Measurements from ENCODE around the gene HMCN2. TPM values are rescaled to one million over a fixed set of nuclear protein-coding genes. Genes with fewer than 3 reads are reported as not detected.

HMCN2 gene
- total and polyA plus RNA-seq, 8 donors = 0.41 to 5.3 (median 0.76) TPM

DNA sequence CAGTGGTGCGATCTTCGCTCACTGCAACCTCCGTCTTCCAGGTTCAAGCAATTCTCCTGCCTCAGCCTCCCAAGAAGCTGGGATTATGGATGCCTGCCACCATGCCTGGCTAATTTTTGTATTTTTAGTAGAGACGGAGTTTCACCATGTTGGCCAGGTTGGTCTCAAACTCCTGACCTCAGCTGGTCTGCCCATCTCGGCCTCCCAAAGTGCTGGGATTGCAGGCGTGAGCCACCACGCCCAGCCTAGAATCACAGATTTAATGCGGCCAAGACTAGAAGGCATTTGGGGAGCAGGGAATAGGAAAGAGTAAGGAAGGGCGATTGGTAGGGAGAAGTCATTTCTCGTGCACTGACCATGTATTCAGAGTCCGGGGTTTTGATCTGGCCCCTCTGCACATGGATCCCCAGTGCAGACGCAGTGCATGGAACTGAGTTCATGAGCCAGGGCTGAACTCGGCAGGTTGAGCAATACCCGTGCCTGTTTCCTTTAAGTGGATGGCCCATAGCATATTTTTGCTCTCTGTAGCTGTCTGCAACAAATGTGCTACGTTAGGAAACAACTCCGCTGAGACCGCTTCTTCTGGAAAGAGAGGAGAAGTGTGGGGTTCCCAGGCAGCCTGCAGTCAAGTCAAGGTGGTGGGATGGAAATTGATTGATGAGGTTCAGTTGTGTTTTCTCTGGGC lies 3.4 kb upstream of the HMCN2 start:
- FAIRE-seq (no peak), DNase-seq (no peak), ATAC-seq (no peak)
- Histone ChIP-seq H3K27ac (no peak overlapping the region), H3K4me1 (peaks cover 0 to 6% (median 0%) of the 10 kb centered on the region in 3 donors), H3K9me3 (no peaks in the 10 kb centered on the region), H3K36me3 (no peaks in the 10 kb centered on the region), H3K27me3 (peaks cover 0 to 3% (median 0%) of the 10 kb centered on the region in 4 donors), H3K4me3 (no peak overlapping the region)
- 71 to 80% methylated on average over 17 of the region's 17 CpGs for WGBS, 2 donors
- intact Hi-C loops (cut with DNase I) = no loop called here
- TF ChIP-seq, protein P1, sequence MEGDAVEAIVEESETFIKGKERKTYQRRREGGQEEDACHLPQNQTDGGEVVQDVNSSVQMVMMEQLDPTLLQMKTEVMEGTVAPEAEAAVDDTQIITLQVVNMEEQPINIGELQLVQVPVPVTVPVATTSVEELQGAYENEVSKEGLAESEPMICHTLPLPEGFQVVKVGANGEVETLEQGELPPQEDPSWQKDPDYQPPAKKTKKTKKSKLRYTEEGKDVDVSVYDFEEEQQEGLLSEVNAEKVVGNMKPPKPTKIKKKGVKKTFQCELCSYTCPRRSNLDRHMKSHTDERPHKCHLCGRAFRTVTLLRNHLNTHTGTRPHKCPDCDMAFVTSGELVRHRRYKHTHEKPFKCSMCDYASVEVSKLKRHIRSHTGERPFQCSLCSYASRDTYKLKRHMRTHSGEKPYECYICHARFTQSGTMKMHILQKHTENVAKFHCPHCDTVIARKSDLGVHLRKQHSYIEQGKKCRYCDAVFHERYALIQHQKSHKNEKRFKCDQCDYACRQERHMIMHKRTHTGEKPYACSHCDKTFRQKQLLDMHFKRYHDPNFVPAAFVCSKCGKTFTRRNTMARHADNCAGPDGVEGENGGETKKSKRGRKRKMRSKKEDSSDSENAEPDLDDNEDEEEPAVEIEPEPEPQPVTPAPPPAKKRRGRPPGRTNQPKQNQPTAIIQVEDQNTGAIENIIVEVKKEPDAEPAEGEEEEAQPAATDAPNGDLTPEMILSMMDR (IDR thresholded peaks at IDR 0.05) = no peak

DNA sequence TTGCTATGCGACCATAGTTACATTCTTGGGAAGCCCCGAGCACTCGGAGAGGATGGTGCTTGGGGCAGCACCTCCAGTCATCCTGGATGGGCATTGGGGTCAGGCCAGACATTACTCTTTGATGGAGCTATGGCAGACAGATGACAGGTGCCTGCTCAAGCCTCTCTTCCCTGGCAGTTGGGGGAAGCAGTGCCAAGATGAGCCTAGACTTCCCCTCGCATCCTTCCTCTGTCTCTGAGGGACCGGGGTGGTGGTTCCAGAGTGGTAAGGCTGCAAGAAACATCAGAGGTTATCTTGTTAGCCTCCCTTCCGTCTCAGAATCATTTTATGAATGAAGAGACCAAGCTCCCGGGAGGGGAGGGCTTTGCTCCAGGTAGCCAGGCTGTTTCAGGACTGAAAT lies 2.8 kb upstream of the HMCN2 start:
- ATAC-seq = no peak
- FAIRE-seq = no peak
- Histone ChIP-seq H3K27ac (no peak overlapping the region), H3K36me3 (no peaks in the 10 kb centered on the region), H3K27me3 (peaks cover 0 to 3% (median 0%) of the 10 kb centered on the region in 4 donors), H3K4me1 (peaks cover 0 to 6% (median 0%) of the 10 kb centered on the region in 3 donors), H3K9me3 (no peaks in the 10 kb centered on the region), H3K4me3 (no peak overlapping the region)
- DNase-seq = no peak
- TF ChIP-seq, protein P1 (IDR thresholded peaks at IDR 0.05) = no peak
- intact Hi-C loops (cut with DNase I) = no loop called here
- whole genome bisulfite sequencing, 2 donors = 68 to 69% methylated on average over 7 of the region's 7 CpGs

GRCh38 chr9:130263601-130264413 lies 1.8 kb upstream of the HMCN2 start:
- 50 to 53% methylated on average over 10 of the region's 10 CpGs for WGBS, 2 donors
- H3K4me1 ChIP-seq = peaks cover 0 to 6% (median 0%) of the 10 kb centered on the region in 3 donors
- no peak for FAIRE-seq
- no peaks in the 10 kb centered on the region for H3K36me3 ChIP-seq
- peaks cover 0 to 3% (median 0%) of the 10 kb centered on the region in 4 donors for H3K27me3 ChIP-seq
- no peak for ATAC-seq
- no peak overlapping the region for H3K27ac ChIP-seq
- TF ChIP-seq, protein P1 (IDR thresholded peaks at IDR 0.05) = no peak
- no peaks in the 10 kb centered on the region for H3K9me3 ChIP-seq
- intact Hi-C loops (cut with DNase I) = no loop called here
- DNase-seq = no peak
- no peak overlapping the region for H3K4me3 ChIP-seq

DNA sequence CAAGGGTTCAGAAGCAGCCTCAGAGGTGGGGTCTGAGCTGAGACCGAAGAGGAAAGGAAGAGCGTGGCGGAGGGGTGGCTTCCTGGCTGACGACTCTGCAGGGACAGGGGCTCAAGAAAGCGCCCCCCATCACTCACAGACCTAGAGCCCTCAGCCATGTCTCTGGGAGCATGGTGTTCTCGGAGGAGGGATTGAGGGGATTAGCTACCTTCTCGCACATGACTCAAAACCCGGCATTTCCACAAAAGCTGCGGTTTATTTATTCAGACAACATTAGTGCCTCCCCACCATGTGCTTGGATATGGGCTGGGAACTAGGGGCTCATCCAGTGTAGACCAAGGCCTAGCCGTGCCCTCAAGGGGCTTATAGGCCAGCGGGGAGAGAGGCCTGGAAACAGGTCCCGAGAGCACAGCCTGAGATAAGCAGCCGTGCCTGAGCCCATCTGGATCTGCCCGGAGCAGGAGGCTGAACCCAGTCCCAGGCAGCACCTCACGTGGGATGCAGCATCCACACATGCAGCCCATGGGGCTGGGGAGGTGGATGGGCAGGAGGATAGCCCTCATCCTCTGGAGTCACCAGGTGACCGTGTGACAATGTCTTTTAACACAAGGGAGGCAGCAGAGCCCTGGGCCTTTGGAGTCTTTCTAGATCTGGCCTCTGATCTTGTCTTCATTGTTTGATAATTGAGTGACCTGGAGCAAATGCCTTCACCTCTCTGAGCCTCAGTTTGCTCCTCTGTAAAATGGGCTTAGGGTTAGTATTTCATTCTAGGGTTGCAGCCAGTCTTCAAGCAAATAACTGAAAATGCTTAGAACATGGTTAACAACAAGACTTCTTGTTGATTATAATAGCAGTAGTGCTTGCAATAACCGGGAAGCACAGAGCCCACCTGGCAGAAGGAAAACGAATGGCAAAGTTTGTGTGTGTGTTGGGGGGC lies 878 bp upstream of the HMCN2 start:
- no peak for FAIRE-seq
- Histone ChIP-seq H3K4me3 (no peak overlapping the region), H3K4me1 (peaks cover 0 to 6% (median 0%) of the 10 kb centered on the region in 3 donors), H3K36me3 (no peaks in the 10 kb centered on the region), H3K27me3 (peaks cover 0 to 3% (median 0%) of the 10 kb centered on the region in 4 donors), H3K9me3 (no peaks in the 10 kb centered on the region), H3K27ac (no peak overlapping the region)
- intact Hi-C loops (cut with DNase I) = no loop called here
- 58 to 60% methylated on average over 18 of the region's 18 CpGs for WGBS, 2 donors
- TF ChIP-seq, protein P1 (IDR thresholded peaks at IDR 0.05) = no peak
- ATAC-seq = no peak
- DNase-seq = peak in 1 of 6 donors; percentile 38
